IMR-90 (cell line): Measurements from ENCODE around the gene PLD2. TPM values are rescaled to one million over a fixed set of nuclear protein-coding genes. Genes with fewer than 3 reads are reported as not detected.

ENCODE experiments used
- ATAC-seq: fragments of 200-7000 bp; cut with Tn5 transposase; 2 replicates; pipeline ENCODE4 v1.9.1; 2020; ENCODE audit warnings: low read depth, mild to moderate bottlenecking, moderate library complexity
- BruUV-seq: library from RNA; stranded (reverse); fragments of 400-500 nt; replicated peaks from 2 replicates; lab custom pipeline; 2021; lab: Mats Ljungman, UMichigan
- CTCF ChIA-PET: fragments of 300-600 bp; formaldehyde crosslinking; extraction: SDS; loops from one replicate; lab custom pipeline; 2021; ENCODE audit warnings: antibody characterized with exemption; lab: Yijun Ruan, JAX
- POLR2A ChIA-PET: fragments of 300-600 bp; sonication (Branson Sonifier 250); formaldehyde crosslinking; loops from one replicate; lab custom pipeline; 2022; ENCODE audit warnings: antibody characterized with exemption; ENCODE audit not compliant: unreplicated experiment; lab: Charles Lee
- DNase-seq: peaks from one replicate; pipeline ENCODE4 v3.0.0; 2013
- H2AFZ ChIP-seq: replicated peaks from 2 replicates; pipeline ENCODE3; 2013; ENCODE audit warnings: low read length, mild to moderate bottlenecking; ENCODE audit not compliant: poor library complexity
- H2AK5ac ChIP-seq: 2 replicates; pipeline ENCODE4 v1.6.1; 2013; ENCODE audit warnings: low read depth, low read length, inconsistent platforms
- H2AK9ac ChIP-seq: replicated peaks from 2 replicates; pipeline ENCODE3; 2013; ENCODE audit warnings: mild to moderate bottlenecking, low read depth, low read length, moderate library complexity; ENCODE audit not compliant: poor library complexity
- H2BK120ac ChIP-seq: 2 replicates; pipeline ENCODE4 v1.6.1; 2013; ENCODE audit warnings: low read depth, low read length, inconsistent platforms
- H2BK15ac ChIP-seq: 3 replicates; pipeline ENCODE4 v1.6.1; 2013; ENCODE audit warnings: low read depth, low read length, inconsistent platforms
- H2BK20ac ChIP-seq: 2 replicates; pipeline ENCODE4 v1.6.1; 2013; ENCODE audit warnings: low read depth, mild to moderate bottlenecking, inconsistent platforms, low read length, moderate library complexity
- H2BK5ac ChIP-seq: 2 replicates; pipeline ENCODE4 v1.6.1; 2013; ENCODE audit warnings: mild to moderate bottlenecking, low read depth, low read length, inconsistent platforms; ENCODE audit not compliant: poor library complexity, severe bottlenecking
- H3K14ac ChIP-seq: replicated peaks from 2 replicates; pipeline ENCODE4 v1.6.1; 2013; ENCODE audit warnings: low read depth, low read length, inconsistent platforms
- H3K18ac ChIP-seq: 2 replicates; pipeline ENCODE4 v1.6.1; 2013; ENCODE audit warnings: low read depth, low read length, control low read depth
- H3K23ac ChIP-seq: 2 replicates; pipeline ENCODE4 v1.6.1; 2013; ENCODE audit warnings: low read depth, low read length, inconsistent platforms
- H3K27ac ChIP-seq: 2 replicates; pipeline ENCODE4 v1.5.1; 2013; ENCODE audit warnings: mild to moderate bottlenecking, control low read depth, low read length; ENCODE audit not compliant: insufficient read depth
- H3K27me3 ChIP-seq: 2 replicates; pipeline ENCODE4 v1.6.1; 2013; ENCODE audit warnings: low read length; ENCODE audit not compliant: control insufficient read depth, insufficient read depth
- H3K36me3 ChIP-seq: 2 replicates; pipeline ENCODE4 v1.6.1; 2013; ENCODE audit warnings: low read length, mixed read lengths; ENCODE audit not compliant: control insufficient read depth, insufficient read depth
- H3K4ac ChIP-seq: 2 replicates; pipeline ENCODE4 v1.6.1; 2013; ENCODE audit warnings: low read depth, low read length, inconsistent platforms
- H3K4me1 ChIP-seq: 2 replicates; pipeline ENCODE4 v1.6.1; 2013; ENCODE audit warnings: low read length, mixed read lengths; ENCODE audit not compliant: control insufficient read depth, insufficient read depth
- H3K4me2 ChIP-seq: 2 replicates; pipeline ENCODE4 v1.6.1; 2013; ENCODE audit warnings: low read depth, mild to moderate bottlenecking, control low read depth, low read length, moderate library complexity
- H3K4me3 ChIP-seq: 2 replicates; pipeline ENCODE4 v1.5.1; 2013; ENCODE audit warnings: low read depth, mild to moderate bottlenecking, control low read depth, low read length, moderate library complexity; ENCODE audit not compliant: insufficient read depth
- H3K56ac ChIP-seq: 2 replicates; pipeline ENCODE4 v1.6.1; 2013; ENCODE audit warnings: low read length, inconsistent platforms; ENCODE audit not compliant: insufficient read depth; ENCODE audit errors: extremely low read depth
- H3K79me1 ChIP-seq, 2 experiments: 2 replicates each; pipeline ENCODE4 v1.6.1; 2013; ENCODE audit warnings: low read length in 2 of 2, inconsistent platforms in 1 of 2, low read depth in 1 of 2
- H3K9ac ChIP-seq: 2 replicates; pipeline ENCODE4 v1.6.1; 2013; ENCODE audit warnings: low read depth, low read length, control low read depth
- H3K9me1 ChIP-seq: 2 replicates; pipeline ENCODE4 v1.6.1; 2013; ENCODE audit warnings: low read length, inconsistent platforms; ENCODE audit not compliant: insufficient read depth
- H3K9me3 ChIP-seq: 2 replicates; pipeline ENCODE4 v1.6.1; 2013; ENCODE audit warnings: low read length; ENCODE audit not compliant: control insufficient read depth, insufficient read depth
- H4K20me1 ChIP-seq: 2 replicates; pipeline ENCODE4 v1.6.1; 2013; ENCODE audit warnings: low read length, inconsistent platforms; ENCODE audit not compliant: insufficient read depth
- H4K5ac ChIP-seq: 2 replicates; pipeline ENCODE4 v1.6.1; 2013; ENCODE audit warnings: mild to moderate bottlenecking, low read depth, low read length, control low read depth
- H4K8ac ChIP-seq, 2 experiments: 2 replicates each; pipeline ENCODE4 v1.6.1; 2013; ENCODE audit warnings: low read depth in 2 of 2, low read length in 2 of 2, control low read depth in 1 of 2, inconsistent platforms in 1 of 2
- H4K91ac ChIP-seq: 2 replicates; pipeline ENCODE4 v1.6.1; 2013; ENCODE audit warnings: low read depth, low read length, inconsistent platforms; ENCODE audit not compliant: insufficient read depth
- BHLHE40 ChIP-seq: fragments of 150-350 bp; IDR thresholded peaks from 2 replicates; pipeline ENCODE4 v1.6.1; 2016; ENCODE audit warnings: mild to moderate bottlenecking, low read depth, low read length
- CEBPB ChIP-seq: IDR thresholded peaks from 2 replicates; pipeline ENCODE4 v1.6.1; 2012; ENCODE audit warnings: low read depth, low read length, improper control_type of control experiment
- CHD1 ChIP-seq: IDR thresholded peaks from 2 replicates; pipeline ENCODE4 v1.6.1; 2012; ENCODE audit warnings: low read depth, low read length, improper control_type of control experiment
- CTCF ChIP-seq: conservative IDR thresholded peaks from 2 replicates; pipeline ENCODE4 v1.5.1; 2012; ENCODE audit warnings: mild to moderate bottlenecking, low read depth, low read length, improper control_type of control experiment
- ELK1 ChIP-seq: fragments of 150-350 bp; IDR thresholded peaks from 2 replicates; pipeline ENCODE4 v1.6.1; 2016; ENCODE audit warnings: low read depth, mild to moderate bottlenecking, low read length, moderate library complexity, borderline replicate concordance
- FOS ChIP-seq: fragments of 150-350 bp; IDR thresholded peaks from 2 replicates; pipeline ENCODE4 v1.6.1; 2016; ENCODE audit warnings: low read depth, low read length
- MAFK ChIP-seq: IDR thresholded peaks from 2 replicates; pipeline ENCODE4 v1.6.1; 2012; ENCODE audit warnings: low read depth, low read length, improper control_type of control experiment
- MAZ ChIP-seq: IDR thresholded peaks from 2 replicates; pipeline ENCODE4 v1.6.1; 2012; ENCODE audit warnings: low read depth, mild to moderate bottlenecking, low read length, improper control_type of control experiment, moderate library complexity, borderline replicate concordance
- MXI1 ChIP-seq: IDR thresholded peaks from 2 replicates; pipeline ENCODE4 v1.6.1; 2012; ENCODE audit warnings: low read depth, mild to moderate bottlenecking, low read length, moderate library complexity, borderline replicate concordance
- NFE2L2 ChIP-seq: fragments of 150-350 bp; IDR thresholded peaks from 2 replicates; pipeline ENCODE4 v1.6.1; 2016; ENCODE audit warnings: low read depth, mild to moderate bottlenecking, low read length
- POLR2A ChIP-seq: IDR thresholded peaks from 2 replicates; pipeline ENCODE4 v1.6.1; 2012; ENCODE audit warnings: mild to moderate bottlenecking, low read depth, low read length
- RCOR1 ChIP-seq: IDR thresholded peaks from 2 replicates; pipeline ENCODE4 v1.6.1; 2012; ENCODE audit warnings: mild to moderate bottlenecking, low read length, improper control_type of control experiment; ENCODE audit not compliant: insufficient replicate concordance
- RFX5 ChIP-seq: IDR thresholded peaks from 2 replicates; pipeline ENCODE4 v1.8.0; 2012; ENCODE audit warnings: low read depth, mild to moderate bottlenecking, low read length, moderate library complexity
- SMC3 ChIP-seq: fragments of 150-350 bp; IDR thresholded peaks from 2 replicates; pipeline ENCODE4 v1.6.1; 2016; ENCODE audit warnings: low read depth, mild to moderate bottlenecking, antibody characterized with exemption, low read length, moderate library complexity
- USF2 ChIP-seq: fragments of 150-350 bp; IDR thresholded peaks from 2 replicates; pipeline ENCODE4 v1.6.1; 2017; ENCODE audit warnings: mild to moderate bottlenecking, antibody characterized with exemption, low read length, low read depth
- WGBS, 2 experiments: methylation state at CpG; one replicate each; pipeline versions ENCODE4 v1.1.5 to v1.1.7; 2013; ENCODE audit warnings: missing lambda C conversion rate in 2 of 2; ENCODE audit not compliant: insufficient read length in 1 of 2; ENCODE audit errors: extremely low coverage in 2 of 2; 5-methylcytosine and 5-hydroxymethylcytosine counted together
- dilution Hi-C: fragments of 300-500 bp; cut with HindIII; formaldehyde crosslinking; loops from one replicate; pipeline ENCODE4 v1.14.3; 2018; ENCODE audit warnings: low sequenced_read_pairs; ENCODE audit not compliant: unreplicated experiment
- in situ Hi-C: fragments of 300-500 bp; cut with MboI; formaldehyde crosslinking; loops from 3 replicates; pipeline ENCODE4 v1.14.3; 2019; ENCODE audit warnings: low sequenced_read_pairs, inconsistent platforms, mixed read lengths
- intact Hi-C: fragments of 100-400 bp; cut with micrococcal nuclease; formaldehyde crosslinking; loops from 2 replicates; pipeline ENCODE4 v1.10.0; 2022
- polyA plus RNA-seq, 3 experiments: library from polyadenylated mRNA; depleted of rRNA; stranded (reverse); fragments of >200 nt; gene quantifications; 2 replicates each; pipeline ENCODE4 v1.2.3, GENCODE V29; 2012; ENCODE audit warnings: low replicate concordance in 1 of 3
- total RNA-seq: library from RNA; depleted of rRNA; stranded (reverse); fragments of >200 nt; gene quantifications from 2 replicates; pipeline ENCODE4 v1.2.3, GENCODE V29; 2012

The PLD2 gene
- total and polyA plus RNA-seq, 2 of the 4 experiments (the other 2 are of a cell fraction) = 12.5 to 28.0 TPM

GRCh38 chr17:4768298-4768697, 38.7 kb upstream of the PLD2 start:
- no peak overlapping the region for H2AK9ac ChIP-seq
- in situ Hi-C loops = no loop called here
- H3K4me3 ChIP-seq = no peak overlapping the region
- H3K27me3 ChIP-seq = peaks cover 25% of the 10 kb centered on the region
- ChIA-PET POLR2A (no interaction called here), CTCF (no interaction called here)
- no peak overlapping the region for H2BK120ac ChIP-seq
- no peak overlapping the region for H2BK20ac ChIP-seq
- no peaks in the 10 kb centered on the region for H3K4me1 ChIP-seq
- TF ChIP-seq SMC3 = no peak
- no peak for TF ChIP-seq MXI1
- TF ChIP-seq RCOR1 = no peak
- no peak for TF ChIP-seq MAZ
- TF ChIP-seq CEBPB = no peak
- TF ChIP-seq ELK1 = no peak
- no peak for TF ChIP-seq NFE2L2
- no peak for TF ChIP-seq MAFK
- TF ChIP-seq BHLHE40 = no peak
- TF ChIP-seq CTCF = no peak
- no peak for TF ChIP-seq USF2
- no peak for TF ChIP-seq POLR2A
- no peak for TF ChIP-seq CHD1
- TF ChIP-seq RFX5 = no peak
- no peak for TF ChIP-seq FOS
- no peak overlapping the region for H2BK15ac ChIP-seq
- no peak overlapping the region for H3K18ac ChIP-seq
- H3K4ac ChIP-seq = no peak overlapping the region
- H4K91ac ChIP-seq = no peak overlapping the region
- no peak overlapping the region for H2AFZ ChIP-seq
- H2AK5ac ChIP-seq = no peak overlapping the region
- no peaks in the 10 kb centered on the region; the same call in 1 of the 2 replicates for H4K20me1 ChIP-seq
- no peak for DNase-seq
- H3K14ac ChIP-seq = no peak overlapping the region
- BruUV-seq = no TSS peak
- H3K9me1 ChIP-seq = no peaks in the 10 kb centered on the region
- no peaks in the 10 kb centered on the region for H3K79me1 ChIP-seq
- H3K4me2 ChIP-seq = no peak overlapping the region
- H3K23ac ChIP-seq = no peak overlapping the region
- dilution Hi-C loops = no loop called here
- no peaks in the 10 kb centered on the region for H3K36me3 ChIP-seq
- WGBS, 2 experiments = 73% methylated on average over 3 of the region's 6 CpGs; no CpG with 5 or more reads in 1 of the 2 experiments
- no peak for ATAC-seq
- H2BK5ac ChIP-seq = no peak overlapping the region
- no peak overlapping the region for H4K5ac ChIP-seq
- H4K8ac ChIP-seq = no peak overlapping the region
- no peak overlapping the region for H3K9ac ChIP-seq
- H3K27ac ChIP-seq = no peak overlapping the region
- intact Hi-C loops = no loop called here
- H3K9me3 ChIP-seq = no peaks in the 10 kb centered on the region
- H3K56ac ChIP-seq = no peak overlapping the region
